ENCODE data around the gene CRYGS. TPM values are rescaled to one million over a fixed set of nuclear protein-coding genes. Genes with fewer than 3 reads are reported as not detected.

The CRYGS gene
- total RNA-seq, 1 experiment from 2014 or later: 7.2 TPM

DNA sequence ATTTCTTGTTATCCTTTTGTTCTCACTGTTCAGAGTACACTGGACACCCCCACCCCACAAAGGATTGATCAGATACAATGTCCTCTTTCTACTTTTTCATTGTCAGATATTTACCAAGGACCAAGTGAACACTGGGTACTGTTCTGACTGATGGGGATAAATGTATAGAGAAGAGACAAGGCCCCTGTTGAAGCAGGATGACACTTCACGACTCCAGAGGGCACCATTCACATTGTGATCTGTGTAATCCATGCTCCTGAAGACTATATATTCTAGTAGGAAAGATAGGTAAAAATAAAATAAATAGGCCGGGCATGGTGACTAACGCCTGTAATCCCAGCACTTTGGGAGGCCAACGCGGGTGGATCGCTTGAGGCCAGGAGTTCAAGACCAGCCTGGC lies 7.2 kb upstream of the CRYGS start:
- no TSS peak for BruUV-seq (replicated peaks)
- Mint-ChIP-seq H3K9me3 (ENCODE audit: low read depth, unreplicated experiment) (no peaks in the 10 kb centered on the region), H3K27ac (ENCODE audit: unreplicated experiment) (no peak overlapping the region), H3K36me3 (ENCODE audit: insufficient read depth, unreplicated experiment) (peaks cover 9% of the 10 kb centered on the region), H3K4me1 (ENCODE audit: low read depth, unreplicated experiment) (no peaks in the 10 kb centered on the region), H3K27me3 (ENCODE audit: unreplicated experiment) (no peaks in the 10 kb centered on the region), H3K4me3 (ENCODE audit: low read depth, unreplicated experiment) (no peak overlapping the region)
- TF ChIP-seq, protein P1, sequence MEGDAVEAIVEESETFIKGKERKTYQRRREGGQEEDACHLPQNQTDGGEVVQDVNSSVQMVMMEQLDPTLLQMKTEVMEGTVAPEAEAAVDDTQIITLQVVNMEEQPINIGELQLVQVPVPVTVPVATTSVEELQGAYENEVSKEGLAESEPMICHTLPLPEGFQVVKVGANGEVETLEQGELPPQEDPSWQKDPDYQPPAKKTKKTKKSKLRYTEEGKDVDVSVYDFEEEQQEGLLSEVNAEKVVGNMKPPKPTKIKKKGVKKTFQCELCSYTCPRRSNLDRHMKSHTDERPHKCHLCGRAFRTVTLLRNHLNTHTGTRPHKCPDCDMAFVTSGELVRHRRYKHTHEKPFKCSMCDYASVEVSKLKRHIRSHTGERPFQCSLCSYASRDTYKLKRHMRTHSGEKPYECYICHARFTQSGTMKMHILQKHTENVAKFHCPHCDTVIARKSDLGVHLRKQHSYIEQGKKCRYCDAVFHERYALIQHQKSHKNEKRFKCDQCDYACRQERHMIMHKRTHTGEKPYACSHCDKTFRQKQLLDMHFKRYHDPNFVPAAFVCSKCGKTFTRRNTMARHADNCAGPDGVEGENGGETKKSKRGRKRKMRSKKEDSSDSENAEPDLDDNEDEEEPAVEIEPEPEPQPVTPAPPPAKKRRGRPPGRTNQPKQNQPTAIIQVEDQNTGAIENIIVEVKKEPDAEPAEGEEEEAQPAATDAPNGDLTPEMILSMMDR (IDR thresholded peaks at IDR 0.05; ENCODE audit: unreplicated experiment): no peak
- intact Hi-C loops (cut with micrococcal nuclease; ENCODE audit: unreplicated experiment): no loop called here
- no peak for DNase-seq
- CTCF ChIA-PET: interaction anchor here (1.1 to 1.7 kb wide), 3 partner anchors 11 to 66 kb away, joined by 3 to 5 read pairs (median 3); no protein-coding TSS in a partner anchor

DNA sequence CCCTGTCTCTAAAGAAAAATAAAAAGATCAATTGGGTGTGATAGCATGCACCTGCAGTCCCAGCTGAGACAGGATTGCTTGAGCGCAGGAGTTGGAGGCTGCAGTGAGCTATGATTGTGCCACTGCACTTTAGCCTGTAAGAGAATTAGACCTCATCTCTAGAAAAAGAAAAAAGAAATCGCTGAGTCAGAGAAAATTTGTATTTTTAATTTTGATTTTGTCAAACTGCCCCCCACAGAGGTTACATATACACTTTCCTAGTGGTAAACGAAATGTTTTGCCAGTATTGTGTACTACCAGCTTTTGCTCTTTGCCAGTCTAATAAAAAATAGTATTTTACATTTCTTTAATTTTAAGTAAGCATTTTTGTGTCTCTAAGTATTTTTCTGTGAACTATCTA lies 5.3 kb upstream of the CRYGS start:
- H3K9me3 Mint-ChIP-seq (ENCODE audit: low read depth, unreplicated experiment): no peaks in the 10 kb centered on the region
- peaks cover 9% of the 10 kb centered on the region for H3K36me3 Mint-ChIP-seq (ENCODE audit: insufficient read depth, unreplicated experiment)
- TF ChIP-seq, protein P1 (IDR thresholded peaks at IDR 0.05; ENCODE audit: unreplicated experiment): no peak
- BruUV-seq (replicated peaks): no TSS peak
- no peak overlapping the region for H3K27ac Mint-ChIP-seq (ENCODE audit: unreplicated experiment)
- no peaks in the 10 kb centered on the region for H3K4me1 Mint-ChIP-seq (ENCODE audit: low read depth, unreplicated experiment)
- H3K27me3 Mint-ChIP-seq (ENCODE audit: unreplicated experiment): no peaks in the 10 kb centered on the region
- DNase-seq: no peak
- CTCF ChIA-PET: interaction anchor here (0.7 to 1.3 kb wide), 2 partner anchors 51 to 68 kb away, joined by 3 to 7 read pairs; no protein-coding TSS in a partner anchor
- no peak overlapping the region for H3K4me3 Mint-ChIP-seq (ENCODE audit: low read depth, unreplicated experiment)
- intact Hi-C loops (cut with micrococcal nuclease; ENCODE audit: unreplicated experiment): loop anchor here (10.0 kb wide), 1 partner anchor 455 kb away; no protein-coding TSS in a partner anchor

- no peak for DNase-seq
- BruUV-seq (replicated peaks): no TSS peak
- H3K27me3 Mint-ChIP-seq (ENCODE audit: unreplicated experiment): no peaks in the 10 kb centered on the region
- H3K9me3 Mint-ChIP-seq (ENCODE audit: low read depth, unreplicated experiment): no peaks in the 10 kb centered on the region
- H3K27ac Mint-ChIP-seq (ENCODE audit: unreplicated experiment): no peak overlapping the region
- peaks cover 12% of the 10 kb centered on the region for H3K4me1 Mint-ChIP-seq (ENCODE audit: low read depth, unreplicated experiment)
- TF ChIP-seq, protein P1 (IDR thresholded peaks at IDR 0.05; ENCODE audit: unreplicated experiment): no peak
- no peak overlapping the region for H3K4me3 Mint-ChIP-seq (ENCODE audit: low read depth, unreplicated experiment)
- H3K36me3 Mint-ChIP-seq (ENCODE audit: insufficient read depth, unreplicated experiment): peaks cover 6% of the 10 kb centered on the region
- CTCF ChIA-PET: interaction anchor here (0.6 to 3.6 kb wide), 28 partner anchors 11 to 597 kb away, joined by 3 to 39 read pairs (median 4); partner anchors contain the start of gene DNAJB11
- intact Hi-C loops (cut with micrococcal nuclease; ENCODE audit: unreplicated experiment): loop anchor here (1.0 to 10.0 kb wide), 5 partner anchors 68 to 558 kb away; no protein-coding TSS in a partner anchor
Observed at GRCh38 chr3:186540835-186541226, 3.3 kb downstream of the CRYGS start.

GRCh38 chr3:186540221-186540834 lies 3.9 kb downstream of the CRYGS start:
- Mint-ChIP-seq H3K27ac (ENCODE audit: unreplicated experiment) (no peak overlapping the region), H3K4me1 (ENCODE audit: low read depth, unreplicated experiment) (peaks cover 12% of the 10 kb centered on the region), H3K9me3 (ENCODE audit: low read depth, unreplicated experiment) (no peaks in the 10 kb centered on the region), H3K36me3 (ENCODE audit: insufficient read depth, unreplicated experiment) (peaks cover 6% of the 10 kb centered on the region), H3K27me3 (ENCODE audit: unreplicated experiment) (no peaks in the 10 kb centered on the region), H3K4me3 (ENCODE audit: low read depth, unreplicated experiment) (no peak overlapping the region)
- no TSS peak for BruUV-seq (replicated peaks)
- TF ChIP-seq, protein P1 (IDR thresholded peaks at IDR 0.05; ENCODE audit: unreplicated experiment): peak; percentile 87
- DNase-seq: peak; percentile 89
- CTCF ChIA-PET: interaction anchor here (0.5 to 3.6 kb wide), 37 partner anchors 11 to 640 kb away, joined by 3 to 39 read pairs (median 4); partner anchors contain the start of genes DGKG and DNAJB11
- intact Hi-C loops (cut with micrococcal nuclease; ENCODE audit: unreplicated experiment): loop anchor here (1.0 to 10.0 kb wide), 5 partner anchors 68 to 557 kb away; no protein-coding TSS in a partner anchor
